Occipital lobe (tissue), 2 donors: Measurements from ENCODE around the gene P4HB. TPM values are rescaled to one million over a fixed set of nuclear protein-coding genes. Genes with fewer than 3 reads are reported as not detected.

Experiments used
- DNase-seq: peaks from one replicate; lab custom pipeline; 2025; lab: John Stamatoyannopoulos, UW
- total RNA-seq: library from RNA; depleted of rRNA; stranded (reverse); fragments of >200 nt; gene quantifications from one replicate; pipeline ENCODE4 v1.2.3, GENCODE V29; 2014

The P4HB gene
- 57.4 TPM for total RNA-seq

- DNase-seq = no peak
Measured at GRCh38 chr17:81859906-81860755, at the start of gene P4HB. Gene P4HB (minus strand): TSS chr17:81860535. CDS start chr17:81860471, 64 bp downstream.

GRCh38 chr17:81909231-81909630 is 48.9 kb upstream of the P4HB start:
- DNase-seq = no peak

- no peak for DNase-seq
Measured at GRCh38 chr17:81908793-81909192, 48.5 kb upstream of the P4HB start.

GRCh38 chr17:81907219-81908145 is 47.1 kb upstream of the P4HB start:
- no peak for DNase-seq

- DNase-seq = no peak
Measured at GRCh38 chr17:81906476-81907218, 46.3 kb upstream of the P4HB start.

- no peak for DNase-seq
Measured at GRCh38 chr17:81905993-81906392, 45.7 kb upstream of the P4HB start.

GRCh38 chr17:81905424-81905875 is 45.1 kb upstream of the P4HB start:
- DNase-seq = no peak

- DNase-seq = no peak
Measured at GRCh38 chr17:81904600-81905423, 44.5 kb upstream of the P4HB start.

GRCh38 chr17:81903896-81904599 is 43.7 kb upstream of the P4HB start:
- no peak for DNase-seq

GRCh38 chr17:81903415-81903831 is 43.1 kb upstream of the P4HB start:
- DNase-seq = no peak

GRCh38 chr17:81902653-81903414 is 42.5 kb upstream of the P4HB start:
- DNase-seq = no peak

GRCh38 chr17:81902023-81902652 is 41.8 kb upstream of the P4HB start, which contains the start of gene NPB:
Gene NPB (plus strand): TSS chr17:81902238. CDS start chr17:81902278, 40 bp downstream.
- DNase-seq = no peak

- no peak for DNase-seq
Measured at GRCh38 chr17:81901167-81902022, 41.1 kb upstream of the P4HB start.

- DNase-seq = no peak
Measured at GRCh38 chr17:81900181-81900820, 40.0 kb upstream of the P4HB start.

GRCh38 chr17:81899514-81900166 is 39.3 kb upstream of the P4HB start:
- DNase-seq = no peak

- no peak for DNase-seq
Measured at GRCh38 chr17:81898885-81899284, 38.5 kb upstream of the P4HB start.
